ENCODE results near the gene PARP15.

The PARP15 gene

DNA sequence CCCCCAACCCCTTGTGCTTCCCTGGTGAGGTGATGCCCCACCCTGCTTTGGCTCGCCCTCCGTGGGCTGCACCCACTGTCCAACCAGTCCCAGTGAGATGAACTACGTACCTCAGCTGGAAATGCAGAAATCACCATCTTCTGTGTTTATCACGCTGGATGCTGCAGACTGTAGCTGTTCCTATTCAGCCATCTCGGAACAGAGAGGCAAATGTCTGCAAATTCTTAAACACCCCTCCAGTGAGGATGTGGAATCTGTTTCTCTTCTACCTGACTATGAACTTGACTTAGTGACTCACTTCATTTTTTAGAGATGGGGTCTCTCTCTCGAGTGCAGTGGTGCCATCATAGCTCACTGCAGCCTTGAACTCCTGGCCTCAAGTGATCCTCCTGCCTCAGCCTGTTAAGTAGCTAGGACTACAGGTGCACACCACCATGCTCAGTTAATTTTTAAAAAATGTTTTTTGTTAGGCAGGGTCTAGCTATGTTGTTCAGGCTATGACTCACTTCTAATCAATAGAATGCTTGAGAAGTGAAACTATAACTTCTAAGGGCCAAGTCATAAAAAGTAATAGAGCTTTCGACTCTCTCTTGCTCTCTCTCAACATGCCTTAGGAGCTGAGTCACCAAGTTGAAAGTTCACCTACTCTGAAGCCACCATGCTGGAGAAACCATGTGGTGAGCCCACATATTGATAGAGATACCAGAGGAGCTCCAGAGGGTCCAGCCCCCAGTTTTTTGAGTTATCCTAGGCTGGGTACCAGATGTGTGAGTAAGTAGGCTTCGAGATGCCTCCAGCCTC, 91.7 kb downstream of the PARP15 start:
- no peak for DNase-seq (ENCODE audit: low spot score)

DNA sequence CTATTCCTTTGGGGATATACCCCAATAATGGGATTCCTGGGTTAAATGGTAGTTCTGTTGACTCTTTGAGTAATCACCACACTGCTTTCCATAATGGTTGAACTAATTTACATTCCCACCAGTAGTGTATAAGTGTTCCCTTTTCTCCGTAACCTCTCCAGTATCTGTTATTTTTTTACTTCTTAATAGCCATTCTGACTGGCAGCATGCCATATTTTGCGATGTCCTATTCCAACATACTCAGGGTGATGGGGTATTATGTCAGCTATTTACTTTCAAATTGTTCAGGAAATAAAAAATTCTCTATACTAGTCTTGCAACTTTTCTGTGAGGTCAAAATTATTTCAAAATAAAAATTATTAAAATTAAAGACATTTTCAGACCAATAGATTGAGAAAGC, 94.1 kb downstream of the PARP15 start:
- no peak for DNase-seq (ENCODE audit: low spot score)

DNA sequence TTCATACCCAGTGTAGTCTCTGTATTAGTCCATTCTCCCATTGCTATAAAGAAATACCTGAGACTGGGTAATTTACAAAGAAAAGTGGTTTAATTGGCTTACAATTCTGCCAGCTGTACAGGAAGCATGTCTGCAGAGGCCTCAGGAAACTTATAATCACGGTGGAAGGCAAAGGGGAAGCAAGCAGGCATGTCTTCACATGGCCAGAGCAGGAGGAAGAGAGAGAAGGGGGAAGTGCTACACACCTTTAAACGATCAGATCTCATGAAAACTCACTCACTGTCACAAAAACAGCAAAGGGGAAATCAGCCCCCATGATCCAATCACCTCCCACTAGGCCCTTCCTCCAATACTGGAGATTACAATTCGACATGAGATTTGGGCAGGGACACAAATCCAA, 96.9 kb downstream of the PARP15 start:
- no peak for DNase-seq (ENCODE audit: low spot score)

DNA sequence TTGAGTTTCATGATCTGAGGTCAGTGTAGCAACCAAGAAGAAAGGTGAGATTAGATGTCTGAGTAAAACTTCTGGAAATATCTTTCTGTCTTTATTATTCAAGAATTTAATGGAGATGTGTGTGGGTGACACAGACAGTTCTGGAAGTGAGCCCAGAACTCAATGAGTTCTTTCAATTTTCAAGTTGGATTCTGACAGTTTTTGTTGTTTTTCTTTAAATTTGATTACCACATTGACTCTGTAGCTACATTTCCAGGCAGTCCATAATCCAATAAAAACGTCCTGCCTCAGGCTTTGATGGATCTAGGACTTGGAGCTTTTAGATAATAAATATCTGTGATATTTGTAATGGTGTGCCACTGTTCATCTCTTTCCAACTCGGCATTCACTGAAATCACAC, 99.3 kb downstream of the PARP15 start:
- no peak for DNase-seq (ENCODE audit: low spot score)

DNA sequence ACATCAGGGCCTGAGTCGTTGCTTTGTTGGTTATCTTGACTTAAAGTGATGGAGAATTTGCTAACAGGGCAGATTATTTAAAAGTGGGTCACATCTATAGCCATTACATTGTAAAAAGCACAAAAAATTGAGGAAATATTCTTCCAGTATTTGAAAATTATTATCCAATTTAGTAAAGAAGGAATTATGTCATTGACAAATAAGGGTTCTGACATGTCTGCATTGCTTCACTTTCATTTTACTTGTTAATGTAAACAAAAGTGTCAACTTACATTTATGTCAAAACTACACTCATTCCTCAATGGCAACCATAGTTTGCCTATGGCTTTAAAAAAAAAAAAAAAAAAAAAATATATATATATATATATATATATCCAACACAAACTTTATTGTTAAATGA, 99.8 kb downstream of the PARP15 start:
- DNase-seq (ENCODE audit: low spot score), result no peak

DNA sequence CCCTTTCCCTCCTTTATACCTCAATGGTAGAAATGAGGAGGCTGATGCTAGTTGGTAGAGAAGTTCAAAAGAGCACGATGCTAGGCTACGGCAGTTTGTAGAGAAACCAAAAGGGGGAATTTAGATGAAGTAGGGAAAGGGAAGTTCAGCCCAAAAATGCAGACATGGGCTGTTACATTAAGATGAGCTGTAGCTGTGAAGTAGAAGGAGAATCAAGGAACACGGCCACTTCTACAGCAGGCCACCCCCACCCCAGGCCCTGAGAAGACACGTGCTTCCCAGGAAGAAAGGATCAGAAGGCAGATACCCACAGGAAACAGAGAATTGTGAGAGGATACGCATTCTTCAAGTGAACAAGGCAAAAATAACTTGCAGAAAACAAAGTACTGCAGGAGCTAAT, 101.1 kb downstream of the PARP15 start:
- DNase-seq (ENCODE audit: low spot score), result no peak

DNA sequence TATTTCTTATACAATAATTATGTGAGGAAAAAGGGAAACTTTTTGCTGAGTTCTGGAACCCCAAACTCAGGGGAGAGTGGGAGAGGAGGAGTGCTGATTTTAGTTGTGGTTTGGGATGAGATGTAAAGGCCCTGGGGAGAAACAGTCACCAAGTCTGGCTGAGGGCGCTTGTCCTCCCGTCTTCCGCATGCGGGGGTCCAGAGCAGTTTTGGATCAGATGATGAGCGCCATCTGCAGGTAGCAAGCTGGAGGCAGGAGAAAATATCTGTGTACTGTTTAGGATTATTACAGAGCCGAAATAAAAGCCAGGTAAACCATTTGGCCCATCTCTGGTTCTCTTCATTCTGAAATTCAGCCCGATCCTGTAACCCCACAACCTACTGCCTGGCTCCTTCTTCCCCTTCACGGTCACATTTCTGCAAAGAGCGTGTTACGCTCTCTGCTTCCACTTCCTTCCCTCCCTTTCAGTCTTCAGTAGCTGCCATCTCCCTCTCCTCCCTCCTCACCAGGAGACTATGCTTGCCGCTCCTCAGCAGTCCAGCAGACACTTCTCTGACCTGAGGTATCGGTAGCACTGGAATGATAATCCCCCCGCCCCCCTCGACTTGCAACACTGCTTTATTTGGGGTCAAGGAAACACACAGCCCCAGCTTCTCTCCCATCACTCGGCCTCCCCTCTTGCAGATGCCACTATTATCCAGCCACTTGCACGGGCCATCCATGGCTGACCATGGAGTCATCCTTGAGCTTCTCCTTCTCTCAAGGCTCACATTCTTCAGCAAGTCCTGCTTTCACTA, 101.8 kb downstream of the PARP15 start:
- peak; percentile 87 for DNase-seq (ENCODE audit: low spot score)

DNA sequence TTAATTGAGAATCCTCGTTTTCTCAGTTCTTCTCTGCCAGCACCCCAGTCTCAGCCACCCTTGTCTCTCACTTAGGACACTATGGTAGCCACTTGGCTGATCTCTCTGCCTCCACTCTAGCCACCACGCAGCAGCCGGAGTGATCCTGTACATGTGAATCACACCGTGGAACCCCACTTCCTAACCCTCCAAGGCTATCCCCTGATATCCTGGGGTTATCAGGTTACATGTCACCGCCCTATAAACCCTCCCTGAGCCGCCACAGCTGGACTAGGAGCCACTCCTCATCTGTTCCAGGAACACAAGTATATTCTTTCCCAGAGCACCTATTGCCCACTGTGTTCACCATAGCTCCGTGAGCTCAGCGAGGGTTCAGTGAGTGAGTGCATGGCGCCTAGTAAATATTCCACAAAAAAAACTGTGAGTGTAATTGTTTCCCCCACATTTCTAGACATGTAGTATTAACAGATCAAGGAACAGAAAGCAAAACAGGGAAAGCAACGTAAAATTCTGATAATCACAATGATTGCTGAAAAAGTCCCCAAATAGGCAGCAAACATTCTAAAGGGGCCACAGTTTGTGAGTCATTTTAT, 102.5 kb downstream of the PARP15 start:
- no peak for DNase-seq (ENCODE audit: low spot score)

DNA sequence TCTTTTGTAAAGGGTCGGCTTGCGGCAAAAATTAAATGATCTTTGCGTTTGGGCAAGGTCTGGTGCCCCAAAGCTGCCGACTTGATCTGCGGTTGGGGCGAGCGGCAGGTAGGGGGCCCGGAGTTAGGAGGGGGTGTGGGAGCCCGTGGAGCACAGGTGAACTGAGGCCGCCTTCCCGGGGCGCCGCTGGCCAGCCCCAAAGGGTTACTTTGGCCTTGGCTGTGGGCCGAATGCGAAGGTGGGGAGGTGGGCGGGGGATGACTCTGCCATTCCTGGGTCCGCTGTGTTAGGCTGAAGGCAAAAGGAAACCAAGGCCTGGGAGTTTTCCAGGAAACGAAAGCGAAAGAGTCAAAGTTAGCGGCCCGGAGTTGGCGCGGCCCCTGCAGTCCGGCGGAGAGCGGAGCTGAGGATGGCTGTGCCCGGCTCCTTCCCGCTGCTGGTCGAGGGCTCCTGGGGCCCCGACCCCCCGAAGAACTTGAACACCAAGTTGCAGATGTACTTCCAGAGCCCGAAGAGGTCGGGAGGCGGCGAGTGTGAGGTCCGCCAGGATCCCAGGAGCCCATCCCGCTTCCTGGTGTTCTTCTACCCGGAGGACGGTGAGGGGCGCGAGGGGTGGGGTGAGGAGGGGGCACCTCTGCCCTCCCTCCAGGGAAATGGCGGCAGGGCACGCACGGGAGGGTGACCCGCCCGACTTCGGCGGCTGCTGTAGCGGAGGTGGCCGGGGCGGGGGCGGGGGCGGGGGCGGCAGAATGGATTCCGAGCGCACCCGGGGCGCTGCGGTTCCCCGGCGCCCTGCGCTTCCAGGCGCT, 103.2 kb downstream of the PARP15 start, which contains the start of gene PARP14:
Gene PARP14, plus strand, starts transcription at position 365 of the 809 bp plus-strand sequence. Its CDS starts 45 bp downstream, at position 410.
- peak; percentile 74 for DNase-seq (ENCODE audit: low spot score)

DNA sequence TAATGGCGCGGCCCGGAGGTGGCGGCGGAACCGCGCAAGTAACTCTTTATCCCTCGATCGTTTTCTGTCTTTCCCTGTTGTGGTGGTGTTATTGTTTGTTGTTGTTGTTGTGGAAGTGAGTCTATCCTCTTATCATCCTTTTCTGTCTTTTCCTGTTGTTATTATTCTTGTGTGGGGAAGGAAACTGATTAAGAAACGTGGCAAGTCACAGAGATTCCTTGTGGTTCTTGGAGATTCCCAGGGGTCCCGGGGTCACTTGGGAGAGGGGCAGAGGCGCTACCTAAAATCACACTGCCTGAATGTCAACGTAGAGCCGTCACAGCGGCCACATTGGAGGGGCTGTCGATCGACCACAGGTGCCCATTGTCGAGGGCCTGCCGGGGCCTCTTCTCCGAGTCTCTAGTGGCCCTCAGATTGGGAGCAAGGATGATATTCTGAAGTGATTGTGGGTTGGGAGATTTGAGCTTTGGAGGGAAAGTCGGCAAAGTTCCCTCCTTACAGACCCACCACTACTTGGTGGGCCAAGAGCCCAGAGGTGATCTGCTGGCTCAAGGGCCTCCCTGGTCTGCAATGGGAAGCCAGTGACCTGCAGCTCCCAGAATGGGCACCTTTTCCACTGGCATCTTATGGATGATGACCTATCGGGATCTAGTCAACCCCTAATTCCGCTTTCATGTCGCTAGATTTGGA, 104.0 kb downstream of the PARP15 start:
- no peak for DNase-seq (ENCODE audit: low spot score)

DNA sequence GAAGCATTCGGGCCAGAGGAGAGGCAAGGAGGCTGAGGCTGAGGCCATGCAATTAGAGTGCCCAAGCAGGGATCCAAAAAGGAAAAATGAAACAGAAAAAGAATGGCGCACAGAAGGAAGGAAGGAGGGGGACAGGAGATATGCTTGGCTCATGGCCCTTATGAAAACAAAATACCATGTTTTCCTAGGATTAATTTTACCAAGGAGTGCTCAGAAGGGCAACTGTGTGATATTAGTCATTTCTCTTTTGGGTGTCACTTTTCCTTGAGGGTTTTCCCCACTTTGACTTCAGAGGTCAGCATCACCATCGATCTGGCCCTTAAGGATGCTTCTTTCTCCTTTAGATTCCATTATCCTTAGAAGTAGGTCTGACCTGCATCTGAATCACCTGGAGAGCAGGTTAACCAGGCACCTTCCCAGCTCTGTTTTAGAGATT, 104.5 kb downstream of the PARP15 start:
- DNase-seq (ENCODE audit: low spot score), result no peak

DNA sequence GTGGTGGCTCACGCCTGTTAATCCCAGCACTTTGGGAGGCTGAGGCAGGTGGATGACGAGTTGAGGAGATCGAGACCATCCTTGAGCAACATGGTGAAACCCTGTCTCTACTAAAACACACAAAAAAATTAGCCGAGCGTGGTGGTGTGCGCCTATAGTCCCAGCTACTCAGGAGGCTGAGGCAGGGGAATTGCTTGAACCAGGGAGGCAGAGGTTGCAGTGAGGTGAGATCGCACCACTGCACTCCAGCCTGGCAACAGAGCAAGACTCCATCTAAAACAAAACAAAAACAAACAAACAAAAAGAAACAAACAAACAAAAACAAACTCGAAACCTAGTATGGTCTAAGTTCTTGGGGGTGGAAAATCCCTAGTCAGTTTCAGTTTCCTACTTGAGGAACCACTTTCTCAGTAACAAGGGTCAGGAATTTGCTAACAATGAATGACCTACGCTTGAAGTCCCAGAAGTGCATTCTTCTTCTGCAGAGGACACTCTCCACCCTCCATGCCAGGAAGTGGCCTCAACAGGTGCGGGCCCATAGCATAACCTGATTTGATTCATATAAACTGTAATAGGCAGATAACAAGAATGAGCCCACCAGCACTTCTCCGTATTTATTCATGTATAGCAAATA, 105.4 kb downstream of the PARP15 start:
- peak; percentile 21 for DNase-seq (ENCODE audit: low spot score)

DNA sequence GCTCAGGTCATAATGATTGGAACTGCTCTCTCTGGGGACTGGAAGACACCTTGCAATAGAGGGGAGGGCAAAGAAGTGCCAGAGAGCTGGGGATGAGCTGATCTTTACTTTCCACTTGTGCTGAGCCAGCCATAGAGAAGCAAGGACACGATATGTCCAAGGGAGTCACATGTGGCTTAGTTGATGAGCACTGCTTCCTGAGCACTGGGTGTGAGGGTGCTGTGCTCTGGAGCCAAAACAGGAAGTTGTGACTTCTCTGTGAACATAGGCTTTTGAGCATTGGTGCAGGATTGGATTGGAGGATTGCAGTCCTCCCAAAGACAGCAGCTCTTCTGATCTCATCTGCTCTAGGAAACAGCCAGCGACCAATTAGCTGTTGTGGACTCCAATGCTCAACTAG, 109.8 kb downstream of the PARP15 start:
- DNase-seq (ENCODE audit: low spot score), result no peak
